ENCODE results near the gene LRRN2. TPM values are rescaled to one million over a fixed set of nuclear protein-coding genes. Genes with fewer than 3 reads are reported as not detected.

The LRRN2 gene
- total and polyA plus RNA-seq, 9 of the 15 experiments (the other 6 are each of a cell fraction or from before 2014, with no cell fraction given): 0.05 TPM; not detected in 8

DNA sequence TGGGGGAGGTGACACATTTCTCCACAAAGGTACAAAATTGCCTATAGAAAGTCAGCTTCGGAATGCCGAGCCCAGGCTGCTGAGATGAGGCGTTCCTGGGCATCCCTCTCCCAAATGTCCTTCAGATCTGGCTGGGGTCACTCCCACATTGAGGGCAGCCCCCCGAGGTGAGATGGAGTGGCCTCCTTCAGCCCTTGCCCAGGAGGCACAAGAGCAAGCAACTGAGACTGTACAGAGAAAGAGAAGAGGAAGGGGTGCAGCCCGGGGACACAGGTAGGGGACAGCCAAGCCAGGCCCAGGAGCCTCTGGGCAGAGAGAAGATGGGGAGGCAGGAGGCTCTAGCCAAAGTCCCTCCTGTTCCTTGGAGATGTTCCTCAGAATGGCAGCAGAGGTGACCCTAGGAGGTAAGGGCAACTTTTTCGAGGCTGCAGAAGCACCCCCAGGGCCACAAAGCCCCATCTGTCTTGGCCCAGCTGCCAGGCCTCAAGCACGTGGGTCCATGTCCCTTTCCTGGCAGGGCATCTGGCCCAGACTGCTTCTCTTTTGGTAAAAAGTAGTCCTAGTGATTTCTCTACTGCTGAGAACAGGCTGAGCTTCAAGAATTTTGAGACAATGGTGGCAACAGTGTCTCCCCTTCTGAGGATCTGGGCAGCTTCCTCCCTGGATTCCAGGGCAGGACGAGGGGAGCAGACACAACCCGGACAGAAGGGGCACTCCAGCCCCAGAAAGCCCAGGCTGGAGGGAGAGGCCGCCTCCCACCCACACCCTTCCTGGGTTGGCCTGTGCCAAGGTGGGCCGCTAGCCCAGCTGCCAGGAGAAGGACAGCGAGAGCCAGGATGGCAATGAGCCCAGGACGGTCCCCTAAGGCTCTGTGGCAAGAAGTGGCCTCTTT lies 68.0 kb downstream of the LRRN2 start (continued):
- TF ChIP-seq, protein P1, sequence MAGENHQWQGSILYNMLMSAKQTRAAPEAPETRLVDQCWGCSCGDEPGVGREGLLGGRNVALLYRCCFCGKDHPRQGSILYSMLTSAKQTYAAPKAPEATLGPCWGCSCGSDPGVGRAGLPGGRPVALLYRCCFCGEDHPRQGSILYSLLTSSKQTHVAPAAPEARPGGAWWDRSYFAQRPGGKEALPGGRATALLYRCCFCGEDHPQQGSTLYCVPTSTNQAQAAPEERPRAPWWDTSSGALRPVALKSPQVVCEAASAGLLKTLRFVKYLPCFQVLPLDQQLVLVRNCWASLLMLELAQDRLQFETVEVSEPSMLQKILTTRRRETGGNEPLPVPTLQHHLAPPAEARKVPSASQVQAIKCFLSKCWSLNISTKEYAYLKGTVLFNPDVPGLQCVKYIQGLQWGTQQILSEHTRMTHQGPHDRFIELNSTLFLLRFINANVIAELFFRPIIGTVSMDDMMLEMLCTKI (IDR thresholded peaks at IDR 0.05; ENCODE audit: partially characterized antibody): no peak
- no peak for TF ChIP-seq BRD9 (IDR thresholded peaks at IDR 0.05; ENCODE audit: low read depth, partially characterized antibody)
- TF ChIP-seq, protein P2, sequence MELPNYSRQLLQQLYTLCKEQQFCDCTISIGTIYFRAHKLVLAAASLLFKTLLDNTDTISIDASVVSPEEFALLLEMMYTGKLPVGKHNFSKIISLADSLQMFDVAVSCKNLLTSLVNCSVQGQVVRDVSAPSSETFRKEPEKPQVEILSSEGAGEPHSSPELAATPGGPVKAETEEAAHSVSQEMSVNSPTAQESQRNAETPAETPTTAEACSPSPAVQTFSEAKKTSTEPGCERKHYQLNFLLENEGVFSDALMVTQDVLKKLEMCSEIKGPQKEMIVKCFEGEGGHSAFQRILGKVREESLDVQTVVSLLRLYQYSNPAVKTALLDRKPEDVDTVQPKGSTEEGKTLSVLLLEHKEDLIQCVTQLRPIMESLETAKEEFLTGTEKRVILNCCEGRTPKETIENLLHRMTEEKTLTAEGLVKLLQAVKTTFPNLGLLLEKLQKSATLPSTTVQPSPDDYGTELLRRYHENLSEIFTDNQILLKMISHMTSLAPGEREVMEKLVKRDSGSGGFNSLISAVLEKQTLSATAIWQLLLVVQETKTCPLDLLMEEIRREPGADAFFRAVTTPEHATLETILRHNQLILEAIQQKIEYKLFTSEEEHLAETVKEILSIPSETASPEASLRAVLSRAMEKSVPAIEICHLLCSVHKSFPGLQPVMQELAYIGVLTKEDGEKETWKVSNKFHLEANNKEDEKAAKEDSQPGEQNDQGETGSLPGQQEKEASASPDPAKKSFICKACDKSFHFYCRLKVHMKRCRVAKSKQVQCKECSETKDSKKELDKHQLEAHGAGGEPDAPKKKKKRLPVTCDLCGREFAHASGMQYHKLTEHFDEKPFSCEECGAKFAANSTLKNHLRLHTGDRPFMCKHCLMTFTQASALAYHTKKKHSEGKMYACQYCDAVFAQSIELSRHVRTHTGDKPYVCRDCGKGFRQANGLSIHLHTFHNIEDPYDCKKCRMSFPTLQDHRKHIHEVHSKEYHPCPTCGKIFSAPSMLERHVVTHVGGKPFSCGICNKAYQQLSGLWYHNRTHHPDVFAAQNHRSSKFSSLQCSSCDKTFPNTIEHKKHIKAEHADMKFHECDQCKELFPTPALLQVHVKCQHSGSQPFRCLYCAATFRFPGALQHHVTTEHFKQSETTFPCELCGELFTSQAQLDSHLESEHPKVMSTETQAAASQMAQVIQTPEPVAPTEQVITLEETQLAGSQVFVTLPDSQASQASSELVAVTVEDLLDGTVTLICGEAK (IDR thresholded peaks at IDR 0.05): no peak
- TF ChIP-seq, protein P2 (CRISPR knock-in tag; IDR thresholded peaks at IDR 0.05): no peak
- TF ChIP-seq CBFA2T2 (conservative IDR thresholded peaks at IDR 0.05): no peak
- TF ChIP-seq, protein P3, sequence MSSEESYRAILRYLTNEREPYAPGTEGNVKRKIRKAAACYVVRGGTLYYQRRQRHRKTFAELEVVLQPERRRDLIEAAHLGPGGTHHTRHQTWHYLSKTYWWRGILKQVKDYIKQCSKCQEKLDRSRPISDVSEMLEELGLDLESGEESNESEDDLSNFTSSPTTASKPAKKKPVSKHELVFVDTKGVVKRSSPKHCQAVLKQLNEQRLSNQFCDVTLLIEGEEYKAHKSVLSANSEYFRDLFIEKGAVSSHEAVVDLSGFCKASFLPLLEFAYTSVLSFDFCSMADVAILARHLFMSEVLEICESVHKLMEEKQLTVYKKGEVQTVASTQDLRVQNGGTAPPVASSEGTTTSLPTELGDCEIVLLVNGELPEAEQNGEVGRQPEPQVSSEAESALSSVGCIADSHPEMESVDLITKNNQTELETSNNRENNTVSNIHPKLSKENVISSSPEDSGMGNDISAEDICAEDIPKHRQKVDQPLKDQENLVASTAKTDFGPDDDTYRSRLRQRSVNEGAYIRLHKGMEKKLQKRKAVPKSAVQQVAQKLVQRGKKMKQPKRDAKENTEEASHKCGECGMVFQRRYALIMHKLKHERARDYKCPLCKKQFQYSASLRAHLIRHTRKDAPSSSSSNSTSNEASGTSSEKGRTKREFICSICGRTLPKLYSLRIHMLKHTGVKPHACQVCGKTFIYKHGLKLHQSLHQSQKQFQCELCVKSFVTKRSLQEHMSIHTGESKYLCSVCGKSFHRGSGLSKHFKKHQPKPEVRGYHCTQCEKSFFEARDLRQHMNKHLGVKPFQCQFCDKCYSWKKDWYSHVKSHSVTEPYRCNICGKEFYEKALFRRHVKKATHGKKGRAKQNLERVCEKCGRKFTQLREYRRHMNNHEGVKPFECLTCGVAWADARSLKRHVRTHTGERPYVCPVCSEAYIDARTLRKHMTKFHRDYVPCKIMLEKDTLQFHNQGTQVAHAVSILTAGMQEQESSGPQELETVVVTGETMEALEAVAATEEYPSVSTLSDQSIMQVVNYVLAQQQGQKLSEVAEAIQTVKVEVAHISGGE (CRISPR knock-in tag; IDR thresholded peaks at IDR 0.05): no peak
- TF ChIP-seq, protein P4, sequence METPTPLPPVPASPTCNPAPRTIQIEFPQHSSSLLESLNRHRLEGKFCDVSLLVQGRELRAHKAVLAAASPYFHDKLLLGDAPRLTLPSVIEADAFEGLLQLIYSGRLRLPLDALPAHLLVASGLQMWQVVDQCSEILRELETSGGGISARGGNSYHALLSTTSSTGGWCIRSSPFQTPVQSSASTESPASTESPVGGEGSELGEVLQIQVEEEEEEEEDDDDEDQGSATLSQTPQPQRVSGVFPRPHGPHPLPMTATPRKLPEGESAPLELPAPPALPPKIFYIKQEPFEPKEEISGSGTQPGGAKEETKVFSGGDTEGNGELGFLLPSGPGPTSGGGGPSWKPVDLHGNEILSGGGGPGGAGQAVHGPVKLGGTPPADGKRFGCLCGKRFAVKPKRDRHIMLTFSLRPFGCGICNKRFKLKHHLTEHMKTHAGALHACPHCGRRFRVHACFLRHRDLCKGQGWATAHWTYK (CRISPR knock-in tag; IDR thresholded peaks at IDR 0.05): no peak
- no peak for TF ChIP-seq NUFIP1 (IDR thresholded peaks at IDR 0.05; ENCODE audit: partially characterized antibody)

All from K562 (cell line).